ENCODE measurements around the gene ZNF804A.

The ZNF804A gene

GRCh38 chr2:184956856-184957255, 358.5 kb downstream of the ZNF804A start:
- H3K9me3 ChIP-seq (ENCODE audit: severe bottlenecking) = no peaks in the 10 kb centered on the region
- H3K27ac ChIP-seq = no peak overlapping the region
- no peak for DNase-seq
- H3K36me3 ChIP-seq = no peaks in the 10 kb centered on the region
- H3K27me3 ChIP-seq (ENCODE audit: insufficient read depth, low read depth, severe bottlenecking) = no peaks in the 10 kb centered on the region
- H3K4me3 ChIP-seq (ENCODE audit: low read depth, low read length) = no peak overlapping the region
- no peak for TF ChIP-seq CTCF (IDR thresholded peaks at IDR 0.05; ENCODE audit: low read depth, low read length)

- Histone ChIP-seq H3K36me3 (no peaks in the 10 kb centered on the region), H3K27me3 (ENCODE audit: insufficient read depth, low read depth, severe bottlenecking) (no peaks in the 10 kb centered on the region), H3K27ac (no peak overlapping the region), H3K4me3 (ENCODE audit: low read depth, low read length) (no peak overlapping the region), H3K9me3 (ENCODE audit: severe bottlenecking) (no peaks in the 10 kb centered on the region)
- no peak for DNase-seq
- TF ChIP-seq CTCF (IDR thresholded peaks at IDR 0.05; ENCODE audit: low read depth, low read length) = no peak
Measured at GRCh38 chr2:184971546-184972068, 373.3 kb downstream of the ZNF804A start.
